GM12878 (cell line): ENCODE data around the gene ERC2.

Experiments used
- MTA2 ChIP-seq: fragments of 450-650 bp; IDR thresholded peaks from 2 replicates; pipeline ENCODE4 v1.6.1; 2016; ENCODE audit warnings: low read depth, mild to moderate bottlenecking, moderate library complexity
- POLR2A ChIP-seq: IDR thresholded peaks from 2 replicates; pipeline ENCODE4 v1.6.1; 2011; ENCODE audit warnings: low read depth, mild to moderate bottlenecking, low read length
- POLR2AphosphoS5 ChIP-seq: IDR thresholded peaks from 2 replicates; pipeline ENCODE4 v1.6.1; 2011; ENCODE audit warnings: mild to moderate bottlenecking, low read length, inconsistent platforms
- SKIL ChIP-seq: fragments of 450-650 bp; IDR thresholded peaks from 2 replicates; pipeline ENCODE4 v1.6.1; 2017; ENCODE audit warnings: mild to moderate bottlenecking, low read depth, inconsistent platforms; ENCODE audit not compliant: poor library complexity, severe bottlenecking
- TAF1 ChIP-seq: IDR thresholded peaks from 2 replicates; pipeline ENCODE4 v1.6.1; 2011; ENCODE audit warnings: mild to moderate bottlenecking, low read depth, low read length, borderline replicate concordance
- TCF7 ChIP-seq: IDR thresholded peaks from 2 replicates; pipeline ENCODE4 v1.6.1; 2014; ENCODE audit warnings: antibody characterized with exemption, borderline replicate concordance
- ZNF687 ChIP-seq: fragments of 450-650 bp; IDR thresholded peaks from 2 replicates; pipeline ENCODE4 v1.6.1; 2017; ENCODE audit warnings: mild to moderate bottlenecking, moderate library complexity

- TF ChIP-seq TAF1: no peak
- TF ChIP-seq MTA2: no peak
- TF ChIP-seq POLR2AphosphoS5: no peak
- no peak for TF ChIP-seq ZNF687
- TF ChIP-seq SKIL: no peak
- TF ChIP-seq POLR2A: no peak
- TF ChIP-seq TCF7: no peak
Measured at GRCh38 chr3:56248021-56248420, 220.2 kb downstream of the ERC2 start.
